T-helper 2 cell treated with Interferon-gamma antibody and Interleukin-4, amounts not matched to agents 100 ng/mL and 5 ng/mL, for 36 hours (primary cell): Measurements from ENCODE around the gene AMER2. TPM values are rescaled to one million over a fixed set of nuclear protein-coding genes. Genes with fewer than 3 reads are reported as not detected.

Experiments
- intact Hi-C: fragments of 100-400 bp; cut with micrococcal nuclease; formaldehyde crosslinking; loops from one replicate; pipeline ENCODE4 v1.15.1; 2023
- total RNA-seq: library from RNA; stranded (reverse); gene quantifications from 2 replicates; pipeline ENCODE4 v1.2.3, GENCODE V29; 2022

The AMER2 gene
- total RNA-seq, 1 donor from 2014 or later, result not detected

GRCh38 chr13:25153736-25154135 is 18.4 kb downstream of the AMER2 start:
- intact Hi-C loops, result no loop called here

- intact Hi-C loops, result no loop called here
Observed at GRCh38 chr13:25151626-25152195, 20.4 kb downstream of the AMER2 start.

- intact Hi-C loops, result no loop called here
Observed at GRCh38 chr13:25149711-25150110, 22.4 kb downstream of the AMER2 start.

DNA sequence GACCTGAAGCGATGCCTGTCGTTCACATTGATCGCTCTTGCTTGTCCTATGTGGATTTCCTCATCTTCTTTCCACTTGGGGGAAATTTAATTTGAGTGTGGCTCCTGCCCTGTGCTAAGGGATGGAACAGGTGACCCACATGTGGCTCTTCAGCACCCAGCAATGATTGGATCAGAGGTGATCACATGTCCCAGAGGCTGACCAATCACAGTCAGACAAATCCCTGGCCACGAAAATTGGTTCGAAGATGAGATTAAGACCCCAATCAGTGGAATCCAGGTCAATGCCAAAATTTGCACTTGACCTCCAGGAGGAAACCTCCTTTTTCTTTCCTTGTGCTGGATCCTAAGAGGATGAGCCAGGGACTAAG is 23.7 kb downstream of the AMER2 start:
- intact Hi-C loops, result no loop called here

- intact Hi-C loops, result no loop called here
Observed at GRCh38 chr13:25147638-25148401, 24.3 kb downstream of the AMER2 start.

DNA sequence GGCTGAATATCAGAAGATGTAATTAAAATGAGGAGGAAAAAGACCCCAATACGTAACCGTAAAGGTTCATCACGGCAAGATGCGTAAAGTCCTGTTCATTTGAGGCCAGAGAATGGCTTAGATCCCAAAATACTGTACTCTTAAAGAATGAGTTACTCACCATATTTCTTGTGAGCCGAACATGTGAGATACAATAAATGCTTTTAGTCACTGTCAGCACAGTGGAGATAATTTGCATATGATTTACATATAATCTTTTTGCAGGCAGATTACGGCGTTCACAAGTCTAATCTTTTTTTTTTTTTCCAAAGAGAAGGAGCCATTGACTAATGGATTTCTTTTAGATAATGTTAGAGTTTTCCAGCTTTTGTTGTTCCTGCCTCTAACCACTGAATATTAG is 28.4 kb downstream of the AMER2 start:
- intact Hi-C loops, result no loop called here

DNA sequence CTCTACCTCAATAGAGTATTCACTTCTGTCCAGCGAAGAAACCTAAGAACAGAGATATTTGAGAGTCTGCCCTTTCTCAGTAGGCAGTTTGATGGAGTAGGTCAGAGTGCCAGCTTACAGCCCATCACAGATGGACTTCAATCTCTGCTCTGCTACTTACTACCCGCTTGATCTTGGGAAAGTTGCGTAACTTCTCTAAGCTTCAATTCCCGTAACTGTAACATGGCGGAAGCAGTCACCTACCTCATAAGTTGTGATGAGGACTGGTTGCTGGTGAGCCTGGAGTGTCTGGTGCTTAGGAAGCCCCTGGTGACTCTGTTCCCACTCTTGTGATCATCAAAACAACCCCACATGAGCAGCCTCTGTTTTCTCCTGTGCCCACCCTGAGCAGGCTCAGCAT is 31.0 kb downstream of the AMER2 start:
- intact Hi-C loops, result no loop called here

- intact Hi-C loops, result no loop called here
Observed at GRCh38 chr13:25137788-25138115, 34.3 kb downstream of the AMER2 start.

DNA sequence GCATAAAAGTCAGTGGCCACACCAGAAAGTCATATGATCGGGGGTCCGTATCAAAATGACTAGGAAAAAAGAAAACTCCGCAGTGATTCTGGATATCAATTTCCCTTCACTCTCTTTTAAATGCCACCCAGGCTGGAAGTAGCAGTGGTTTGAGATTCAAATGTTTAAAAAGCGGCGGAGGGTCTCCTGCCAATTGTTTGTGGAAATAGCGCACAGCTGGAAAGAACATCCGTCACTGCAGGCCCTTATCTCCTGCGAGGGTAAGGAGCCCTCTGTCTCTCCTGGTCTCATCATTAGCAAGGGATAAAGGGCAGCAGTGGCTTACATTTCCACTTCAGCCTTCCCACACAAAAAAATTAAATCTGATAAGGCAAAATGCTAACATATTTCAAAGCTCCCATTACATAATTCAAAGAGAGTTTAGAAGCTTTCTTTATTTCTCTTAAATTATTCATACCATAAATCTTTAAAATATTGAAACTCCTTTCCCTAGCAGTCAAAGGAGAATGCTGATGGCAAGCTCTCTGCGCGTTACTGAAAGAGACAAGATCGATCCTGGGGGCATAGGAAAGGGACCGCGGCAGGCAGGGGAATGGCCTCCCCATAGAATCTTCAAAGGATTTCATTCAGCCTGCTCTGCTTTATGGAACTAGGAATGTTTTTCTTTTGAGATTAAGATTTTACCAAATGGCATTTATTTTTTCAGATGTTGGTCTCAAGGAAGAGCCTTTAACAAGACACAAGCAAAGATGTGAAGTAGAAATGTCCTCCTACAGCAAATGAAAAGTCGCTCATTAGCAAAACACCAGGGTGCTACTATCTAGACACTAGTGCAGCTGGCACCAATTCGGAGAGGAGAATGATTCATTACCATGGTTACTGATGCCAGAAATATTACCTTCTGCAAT is 35.0 kb downstream of the AMER2 start:
- intact Hi-C loops, result no loop called here

DNA sequence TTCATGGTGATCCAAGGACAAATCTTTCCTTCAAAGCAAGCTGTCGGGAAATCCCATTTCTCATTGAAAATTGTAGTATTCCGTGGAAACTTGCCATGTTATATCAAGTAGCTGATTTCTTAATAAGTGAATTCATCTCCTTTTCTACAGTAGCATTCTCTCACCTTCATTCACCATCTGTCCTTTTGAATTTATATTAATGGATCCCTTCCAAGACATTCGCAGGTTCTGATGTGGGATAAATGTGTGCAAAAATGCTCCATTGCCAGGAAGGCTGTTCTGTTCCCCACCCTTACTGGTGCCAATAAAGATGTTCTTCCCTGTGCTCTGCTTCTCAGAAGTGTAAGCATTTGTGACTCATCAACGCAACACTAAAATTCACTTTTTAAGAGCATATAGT is 36.2 kb downstream of the AMER2 start:
- intact Hi-C loops, result no loop called here

DNA sequence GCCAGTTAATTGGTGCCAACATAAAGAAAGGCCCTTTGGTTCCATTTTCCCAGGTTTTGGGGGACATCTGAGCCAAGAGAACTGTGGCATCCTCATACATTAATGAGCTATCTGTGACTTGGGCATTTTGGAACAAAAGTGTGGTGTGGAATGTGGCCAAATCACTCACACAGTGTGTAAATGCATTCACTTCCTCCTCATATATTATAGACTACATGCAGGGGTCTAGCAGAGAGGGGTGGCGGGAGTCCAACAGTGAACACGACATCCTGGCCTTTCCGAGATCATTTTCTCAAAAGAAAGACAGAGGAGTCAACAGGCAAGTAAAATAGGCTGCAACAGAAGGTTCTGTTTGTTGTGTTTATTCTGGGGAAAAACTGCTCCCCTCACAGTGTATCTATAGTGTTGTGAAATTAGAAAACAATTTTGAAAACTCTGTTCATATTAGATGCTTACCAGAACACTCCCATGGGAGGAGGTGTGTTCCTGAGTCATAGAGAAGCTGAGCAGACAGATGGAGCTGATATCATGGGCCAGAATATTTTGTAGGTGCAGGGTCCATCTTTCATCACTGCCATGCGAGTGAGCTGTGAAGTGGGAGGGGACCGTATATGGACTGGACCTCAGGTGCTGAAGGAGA is 39.2 kb downstream of the AMER2 start:
- intact Hi-C loops, result no loop called here

DNA sequence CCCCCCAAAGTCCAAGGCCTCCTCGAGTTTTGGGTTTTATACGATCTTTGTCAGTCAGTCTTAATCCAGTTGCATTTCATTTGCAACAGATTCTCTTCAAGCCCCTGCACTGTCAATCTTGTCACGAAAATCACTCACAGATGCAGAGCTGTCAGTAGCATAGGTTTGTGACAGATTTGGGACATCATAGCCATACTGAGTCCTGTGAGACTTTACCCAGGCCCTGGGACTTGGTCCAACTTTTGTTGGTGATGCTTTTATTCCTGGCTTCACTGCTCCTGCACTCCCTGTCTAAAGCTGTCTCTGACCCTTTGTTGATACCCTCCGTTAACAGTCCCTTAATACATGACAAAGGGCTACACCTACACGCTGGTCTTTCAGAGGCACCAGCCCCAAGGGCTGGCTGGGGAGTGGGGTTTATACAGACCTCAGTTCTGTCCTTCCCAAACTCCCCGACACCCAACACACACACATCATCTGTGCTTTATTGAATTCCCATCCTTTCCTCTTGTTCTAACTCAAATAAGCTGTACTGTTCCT is 40.1 kb downstream of the AMER2 start:
- intact Hi-C loops, result no loop called here

GRCh38 chr13:25130944-25131343 is 41.1 kb downstream of the AMER2 start:
- intact Hi-C loops, result no loop called here

DNA sequence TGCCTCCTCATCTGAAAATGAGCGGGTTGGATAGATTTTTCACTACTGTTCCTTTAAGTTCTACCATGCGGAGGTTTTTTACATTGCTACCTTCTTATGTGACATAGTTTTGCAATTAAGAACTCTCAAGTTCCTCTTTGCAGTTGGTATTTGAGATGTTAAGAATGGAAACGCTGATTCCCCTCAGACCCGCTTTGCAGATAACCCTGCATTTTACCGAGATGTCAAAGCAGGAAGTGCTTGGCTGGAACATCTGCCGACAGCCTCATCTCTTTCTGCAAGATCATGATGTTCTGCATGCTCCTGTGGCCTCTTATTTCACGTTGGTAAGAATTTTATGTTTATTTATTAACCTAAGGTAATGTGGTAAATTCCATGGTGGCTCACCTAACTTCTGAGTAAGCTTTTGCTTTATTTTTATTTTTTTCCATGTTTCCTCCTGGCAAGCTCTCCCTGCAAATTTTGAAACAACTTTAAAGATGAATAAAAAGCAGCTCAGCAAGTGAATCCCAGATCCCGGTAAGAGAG is 53.6 kb downstream of the AMER2 start:
- intact Hi-C loops, result no loop called here

GRCh38 chr13:25117312-25117711 is 54.8 kb downstream of the AMER2 start:
- intact Hi-C loops, result no loop called here

GRCh38 chr13:25116044-25116443 is 56.0 kb downstream of the AMER2 start:
- intact Hi-C loops, result no loop called here

DNA sequence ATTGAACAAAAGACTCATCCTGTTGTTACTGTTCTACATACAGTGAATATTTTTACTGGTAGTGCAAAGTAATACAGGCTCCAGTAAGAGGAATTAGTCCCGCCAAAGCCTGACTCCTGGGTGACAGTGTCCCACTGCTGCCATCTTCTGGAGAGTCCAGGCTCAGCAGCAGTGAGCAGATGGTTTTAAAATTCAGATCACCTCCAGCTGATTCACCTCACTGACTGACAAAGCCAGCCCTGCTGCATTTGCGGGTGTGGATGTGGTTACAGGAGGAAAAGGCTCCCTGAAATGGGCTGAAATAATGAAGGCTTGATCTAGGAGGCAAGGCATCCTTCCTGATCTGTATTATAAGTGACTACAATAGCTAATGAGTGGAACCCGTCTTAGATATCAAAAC is 57.9 kb downstream of the AMER2 start:
- intact Hi-C loops, result loop anchor here (1.0 kb wide), 1 partner anchor 109 kb away; no protein-coding TSS in a partner anchor

DNA sequence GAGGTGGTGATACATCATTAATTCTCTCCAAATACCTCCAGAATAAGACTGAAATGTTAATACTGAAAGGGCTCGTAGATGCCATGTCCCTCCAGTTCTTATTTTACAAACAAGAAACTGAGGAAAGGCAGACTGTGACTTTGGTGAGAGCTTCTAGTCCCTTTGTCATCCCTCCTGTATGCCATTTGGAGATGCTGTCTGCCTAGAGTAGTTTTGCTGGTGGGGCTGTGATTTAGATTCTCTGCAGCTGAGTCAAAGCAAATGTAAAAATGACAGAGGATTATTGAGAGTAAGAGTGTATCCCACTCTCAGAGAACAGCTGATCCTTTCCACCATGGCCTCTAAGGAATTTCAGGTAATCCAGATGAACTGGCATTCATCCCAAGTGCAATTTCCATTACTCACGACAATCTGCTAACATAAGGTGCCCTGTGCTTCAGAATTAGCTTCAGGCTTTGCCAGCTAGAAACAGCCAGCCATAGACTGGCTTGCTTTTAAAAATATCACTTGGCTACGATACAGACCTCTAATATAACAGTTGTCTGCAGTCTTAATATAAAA is 59.3 kb downstream of the AMER2 start:
- intact Hi-C loops, result no loop called here
